GM18870 (cell line): ENCODE results near the gene FAM163A.
A peak's percentile ranks its signal among the peaks of the same experiment; 100 is the strongest.

Source experiments
- ATAC-seq: cut with Tn5 transposase; IDR thresholded peaks from one replicate; pipeline ENCODE4 v1.9.1; 2021; ENCODE audit warnings: moderate library complexity; ENCODE audit not compliant: unreplicated experiment

Gene FAM163A

GRCh38 chr1:179813626-179814545 is 70.8 kb downstream of the FAM163A start:
- no peak for ATAC-seq

GRCh38 chr1:179814546-179814838 is 71.4 kb downstream of the FAM163A start:
- ATAC-seq: peak; percentile 28

- ATAC-seq: no peak
Measured at GRCh38 chr1:179815641-179816040, 72.5 kb downstream of the FAM163A start.

GRCh38 chr1:179816196-179816960 is 73.3 kb downstream of the FAM163A start:
- ATAC-seq: no peak

- no peak for ATAC-seq
Measured at GRCh38 chr1:179817056-179817455, 74.0 kb downstream of the FAM163A start.

GRCh38 chr1:179817789-179818188 is 74.7 kb downstream of the FAM163A start:
- ATAC-seq: no peak

GRCh38 chr1:179818260-179818659 is 75.2 kb downstream of the FAM163A start:
- ATAC-seq: no peak

GRCh38 chr1:179818743-179819173 is 75.7 kb downstream of the FAM163A start:
- ATAC-seq: no peak

- no peak for ATAC-seq
Measured at GRCh38 chr1:179820226-179820970, 77.3 kb downstream of the FAM163A start.

GRCh38 chr1:179821524-179821923 is 78.4 kb downstream of the FAM163A start:
- ATAC-seq: no peak

- no peak for ATAC-seq
Measured at GRCh38 chr1:179822065-179822464, 79.0 kb downstream of the FAM163A start.

- ATAC-seq: no peak
Measured at GRCh38 chr1:179823693-179824092, 80.6 kb downstream of the FAM163A start.

- no peak for ATAC-seq
Measured at GRCh38 chr1:179824265-179824664, 81.2 kb downstream of the FAM163A start.

- ATAC-seq: no peak
Measured at GRCh38 chr1:179825206-179825605, 82.1 kb downstream of the FAM163A start.

GRCh38 chr1:179825798-179826460 is 82.8 kb downstream of the FAM163A start:
- ATAC-seq: no peak

GRCh38 chr1:179826626-179827280 is 83.7 kb downstream of the FAM163A start:
- ATAC-seq: no peak

GRCh38 chr1:179828554-179829110 is 85.5 kb downstream of the FAM163A start:
- ATAC-seq: no peak

GRCh38 chr1:179831225-179831624 is 88.1 kb downstream of the FAM163A start:
- no peak for ATAC-seq

GRCh38 chr1:179831852-179832699 is 89.0 kb downstream of the FAM163A start:
- no peak for ATAC-seq
